WERI-Rb-1 (cell line): ENCODE data around the gene LRRC42.
"Not testable (repeated sequence)": the region's sequence is repeated elsewhere in the genome, so short reads cannot be mapped to it uniquely, and the experiment has no call there.

ENCODE experiments used
- DNase-seq: peaks from one replicate; pipeline ENCODE4 v3.0.0-alpha.2; 2020
- H3K27ac ChIP-seq: fragments of 250-450 bp; sonication (Bioruptor Pico); 2 replicates; pipeline ENCODE4 v1.5.1; 2020; ENCODE audit warnings: mild to moderate bottlenecking, moderate library complexity
- H3K27me3 ChIP-seq: fragments of 250-450 bp; sonication (Bioruptor Pico); 2 replicates; pipeline ENCODE4 v1.5.1; 2021; ENCODE audit warnings: mild to moderate bottlenecking, low read depth, moderate library complexity; ENCODE audit not compliant: insufficient read depth, severe bottlenecking
- H3K36me3 ChIP-seq: fragments of 250-450 bp; sonication (Bioruptor Pico); 2 replicates; pipeline ENCODE4 v1.5.1; 2020; ENCODE audit warnings: mild to moderate bottlenecking, moderate library complexity
- H3K4me3 ChIP-seq: 2 replicates; pipeline ENCODE4 v1.5.1; 2011; ENCODE audit warnings: low read depth, mild to moderate bottlenecking, control low read depth, low read length
- H3K9me3 ChIP-seq: fragments of 250-450 bp; sonication (Bioruptor Pico); 2 replicates; pipeline ENCODE4 v1.5.1; 2021; ENCODE audit warnings: mild to moderate bottlenecking, moderate library complexity; ENCODE audit not compliant: severe bottlenecking
- CTCF ChIP-seq: IDR thresholded peaks from 2 replicates; pipeline ENCODE4 v1.5.1; 2011; ENCODE audit warnings: low read depth, mild to moderate bottlenecking, control low read depth, inconsistent platforms, low read length

LRRC42 gene

GRCh38 chr1:53984726-53985125, 38.6 kb downstream of the LRRC42 start:
- no peak overlapping the region for H3K27ac ChIP-seq
- TF ChIP-seq CTCF, result no peak
- no peaks in the 10 kb centered on the region for H3K36me3 ChIP-seq
- H3K27me3 ChIP-seq, result no peaks in the 10 kb centered on the region
- H3K4me3 ChIP-seq, result no peak overlapping the region
- no peak for DNase-seq
- H3K9me3 ChIP-seq, result no peaks in the 10 kb centered on the region

DNA sequence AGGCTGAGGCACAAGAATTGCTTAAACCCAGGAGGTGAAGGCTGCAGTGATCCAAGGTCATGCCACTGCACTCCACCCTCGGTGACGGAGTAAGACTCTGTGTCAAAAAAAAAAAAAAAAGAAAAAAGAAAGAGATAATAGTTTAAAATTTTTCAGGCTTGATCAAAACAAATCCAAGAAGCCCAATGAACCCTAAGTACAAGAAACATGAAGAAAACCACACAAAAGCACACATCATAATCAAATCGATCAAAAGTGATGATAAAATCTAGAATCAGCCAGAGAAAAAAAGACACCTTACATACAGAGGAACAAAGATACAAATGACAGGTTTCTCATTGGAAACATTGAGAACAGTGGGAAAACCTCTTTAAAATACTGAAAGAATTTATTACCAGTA, 40.3 kb downstream of the LRRC42 start:
- H3K9me3 ChIP-seq, result no peaks in the 10 kb centered on the region
- no peak overlapping the region for H3K27ac ChIP-seq
- no peak for TF ChIP-seq CTCF
- DNase-seq, result no peak
- no peaks in the 10 kb centered on the region for H3K27me3 ChIP-seq
- H3K36me3 ChIP-seq, result no peaks in the 10 kb centered on the region
- no peak overlapping the region for H3K4me3 ChIP-seq

GRCh38 chr1:53987880-53988279, 41.7 kb downstream of the LRRC42 start:
- H3K4me3 ChIP-seq, result no peak overlapping the region
- DNase-seq, result no peak

GRCh38 chr1:53992085-53992874, 46.1 kb downstream of the LRRC42 start:
- peak; percentile 71; the same call in 1 of the 2 replicates for TF ChIP-seq CTCF
- H3K9me3 ChIP-seq, result peaks cover 4% of the 10 kb centered on the region
- H3K4me3 ChIP-seq, result no peak overlapping the region
- DNase-seq, result peak; percentile 39
- H3K27ac ChIP-seq, result no peak overlapping the region
- H3K36me3 ChIP-seq, result no peaks in the 10 kb centered on the region
- no peaks in the 10 kb centered on the region for H3K27me3 ChIP-seq

More at GRCh38 chr1:53987880-53988279, 41.7 kb downstream of the LRRC42 start:
- H3K9me3 ChIP-seq, result peaks cover 4% of the 10 kb centered on the region
- H3K27me3 ChIP-seq, result no peaks in the 10 kb centered on the region
- H3K27ac ChIP-seq, result no peak overlapping the region
- no peak for TF ChIP-seq CTCF
- no peaks in the 10 kb centered on the region for H3K36me3 ChIP-seq

DNA sequence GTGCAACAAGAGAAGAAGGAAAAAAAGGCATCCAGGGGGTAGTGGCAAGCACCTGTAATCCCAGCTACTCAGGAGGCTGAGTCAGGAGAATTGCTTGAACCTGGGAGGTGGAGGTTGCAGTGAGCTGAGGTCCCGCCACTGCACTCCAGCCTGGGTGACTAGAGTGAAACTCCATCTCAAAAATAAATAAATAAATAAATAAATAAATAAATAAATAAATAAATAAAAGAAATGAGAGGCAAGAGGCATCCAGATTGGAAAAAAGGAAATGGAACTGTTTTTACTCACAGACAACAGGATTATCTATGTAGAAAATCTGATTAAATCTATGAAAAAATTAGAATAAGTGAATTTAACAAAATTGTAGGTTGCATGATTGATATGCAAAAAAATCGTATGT, 48.4 kb downstream of the LRRC42 start:
- H3K9me3 ChIP-seq, H3K36me3 ChIP-seq, DNase-seq, H3K4me3 ChIP-seq, H3K27me3 ChIP-seq, H3K27ac ChIP-seq: not testable (repeated sequence)

DNA sequence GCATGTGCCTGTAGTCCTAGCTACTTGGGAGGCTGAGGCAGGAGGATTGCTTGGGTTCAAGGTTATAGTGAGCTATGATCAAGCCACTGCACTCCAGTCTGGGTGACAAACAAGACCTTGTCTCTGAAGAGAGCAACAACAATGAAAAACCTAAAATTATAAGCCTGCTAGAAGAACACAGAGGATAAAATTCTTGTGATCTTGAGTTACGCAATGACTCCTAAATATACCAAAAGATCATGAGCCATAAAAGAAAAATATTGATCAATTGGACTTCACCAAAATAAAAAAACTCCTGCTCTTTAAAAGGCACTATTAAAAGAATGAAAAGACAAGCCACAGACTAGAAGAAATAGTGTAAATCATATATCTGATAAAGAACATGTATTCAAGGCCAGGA, 49.5 kb downstream of the LRRC42 start:
- H3K4me3 ChIP-seq, result no peak overlapping the region
- no peaks in the 10 kb centered on the region for H3K27me3 ChIP-seq
- no peaks in the 10 kb centered on the region for H3K36me3 ChIP-seq
- peaks cover 4% of the 10 kb centered on the region for H3K9me3 ChIP-seq
- no peak for DNase-seq
- TF ChIP-seq CTCF, result no peak
- H3K27ac ChIP-seq, result no peak overlapping the region
